Large intestine (tissue), 3 donors: Measurements from ENCODE around the gene ARL3. TPM values are rescaled to one million over a fixed set of nuclear protein-coding genes. Genes with fewer than 3 reads are reported as not detected.

Experiments
- DNase-seq, 2 donors: peaks; one replicate each; pipeline versions ENCODE4 v3.0.0 to v3.0.0-alpha.2; 2013
- H3K27ac ChIP-seq: one replicate; pipeline ENCODE4 v1.5.1; 2013; ENCODE audit warnings: low read length
- H3K27me3 ChIP-seq: 2 replicates; pipeline ENCODE4 v1.6.1; 2013; ENCODE audit warnings: low read length; ENCODE audit not compliant: control insufficient read depth, insufficient read depth
- H3K36me3 ChIP-seq: 2 replicates; pipeline ENCODE4 v1.6.1; 2013; ENCODE audit warnings: low read length; ENCODE audit not compliant: control insufficient read depth, insufficient read depth
- H3K4me1 ChIP-seq: one replicate; pipeline ENCODE4 v1.6.1; 2013; ENCODE audit warnings: low read length; ENCODE audit not compliant: control insufficient read depth, insufficient read depth
- H3K4me3 ChIP-seq: one replicate; pipeline ENCODE4 v1.5.1; 2013; ENCODE audit warnings: low read length
- H3K9me3 ChIP-seq: one replicate; pipeline ENCODE4 v1.6.1; 2013; ENCODE audit warnings: mild to moderate bottlenecking, low read depth, low read length, moderate library complexity; ENCODE audit not compliant: control insufficient read depth
- WGBS: methylation state at CpG from one replicate; pipeline ENCODE4 v1.1.5; 2013; ENCODE audit warnings: low lambda C conversion rate; ENCODE audit not compliant: insufficient coverage; 5-methylcytosine and 5-hydroxymethylcytosine counted together
- polyA plus RNA-seq: library from polyadenylated mRNA; unstranded; fragments of 120-200 nt; gene quantifications from one replicate; pipeline ENCODE4 v1.2.1, GENCODE V29; 2013

Gene ARL3
- polyA plus RNA-seq, 1 donor, result 9.0 TPM

DNA sequence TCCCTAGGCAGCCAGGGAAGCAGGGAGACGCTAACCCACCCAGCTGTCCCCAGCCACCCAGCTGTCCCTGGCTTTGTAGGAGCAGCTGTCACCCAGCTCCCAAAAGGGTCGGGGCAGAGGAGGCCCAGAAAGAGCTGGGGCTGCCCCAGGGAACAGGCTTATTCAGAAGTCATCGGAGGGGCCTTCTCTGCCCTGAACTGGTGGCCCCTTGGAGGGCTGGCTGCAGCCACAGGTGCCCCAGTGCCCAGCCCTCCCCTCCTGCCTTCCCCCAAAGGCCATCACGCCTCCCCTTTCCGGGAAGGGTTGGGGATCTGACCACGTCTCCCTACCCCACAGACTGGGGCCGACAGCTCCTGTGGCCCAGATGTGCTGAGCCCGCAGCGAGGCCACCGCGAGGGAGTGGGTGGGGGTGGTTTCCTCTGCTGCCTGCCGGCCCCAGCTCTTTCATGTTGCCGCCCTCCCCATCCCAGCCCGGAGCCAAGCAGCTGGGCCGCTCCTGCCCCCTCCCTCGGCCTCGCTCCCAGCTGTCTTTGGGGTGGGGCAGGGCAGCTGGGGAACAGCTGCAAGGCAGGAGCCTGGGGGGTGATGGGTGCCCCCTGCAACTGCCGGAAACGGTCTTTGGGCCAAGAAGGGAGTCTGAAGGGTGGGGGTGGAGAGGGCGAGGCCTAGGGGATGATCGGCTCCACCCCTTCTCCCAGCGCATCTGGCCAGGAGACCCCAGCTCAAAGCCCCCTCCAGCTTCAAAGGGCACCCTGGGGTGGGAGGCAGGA lies 53.1 kb downstream of the ARL3 start:
- Histone ChIP-seq H3K27me3 (no peaks in the 10 kb centered on the region), H3K27ac (no peak overlapping the region), H3K9me3 (no peaks in the 10 kb centered on the region), H3K4me3 (no peak overlapping the region), H3K36me3 (peaks cover 24% of the 10 kb centered on the region), H3K4me1 (peaks cover 31% of the 10 kb centered on the region)
- no CpG with 5 or more reads among the region's 22 CpGs for WGBS
- peak; percentile 48 to 77 for DNase-seq

DNA sequence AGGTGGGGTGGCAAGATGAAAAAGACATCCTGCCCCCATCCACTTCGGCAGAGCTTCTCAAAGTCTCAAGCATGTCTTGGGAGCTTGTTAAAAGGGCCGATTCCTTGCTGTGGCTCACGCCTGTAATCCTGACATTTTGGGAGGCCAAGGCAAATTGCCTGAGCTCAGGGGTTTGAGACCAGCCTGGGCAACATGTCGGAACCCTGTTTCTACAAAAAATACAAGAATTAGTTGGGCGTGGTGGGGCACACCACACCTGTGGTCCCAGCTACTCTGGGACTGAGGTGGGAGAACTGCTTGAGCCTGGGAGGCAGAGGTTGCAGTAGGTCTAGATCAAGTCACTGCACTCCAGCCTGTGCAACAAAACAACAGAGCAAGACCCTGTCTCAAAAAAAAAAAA lies 55.4 kb downstream of the ARL3 start:
- H3K4me3 ChIP-seq, result no peak overlapping the region
- no peaks in the 10 kb centered on the region for H3K27me3 ChIP-seq
- no peak overlapping the region for H3K27ac ChIP-seq
- peaks cover 28% of the 10 kb centered on the region for H3K4me1 ChIP-seq
- no peaks in the 10 kb centered on the region for H3K9me3 ChIP-seq
- H3K36me3 ChIP-seq, result peaks cover 47% of the 10 kb centered on the region
- no peak for DNase-seq
- WGBS, result no CpG with 5 or more reads among the region's 5 CpGs

DNA sequence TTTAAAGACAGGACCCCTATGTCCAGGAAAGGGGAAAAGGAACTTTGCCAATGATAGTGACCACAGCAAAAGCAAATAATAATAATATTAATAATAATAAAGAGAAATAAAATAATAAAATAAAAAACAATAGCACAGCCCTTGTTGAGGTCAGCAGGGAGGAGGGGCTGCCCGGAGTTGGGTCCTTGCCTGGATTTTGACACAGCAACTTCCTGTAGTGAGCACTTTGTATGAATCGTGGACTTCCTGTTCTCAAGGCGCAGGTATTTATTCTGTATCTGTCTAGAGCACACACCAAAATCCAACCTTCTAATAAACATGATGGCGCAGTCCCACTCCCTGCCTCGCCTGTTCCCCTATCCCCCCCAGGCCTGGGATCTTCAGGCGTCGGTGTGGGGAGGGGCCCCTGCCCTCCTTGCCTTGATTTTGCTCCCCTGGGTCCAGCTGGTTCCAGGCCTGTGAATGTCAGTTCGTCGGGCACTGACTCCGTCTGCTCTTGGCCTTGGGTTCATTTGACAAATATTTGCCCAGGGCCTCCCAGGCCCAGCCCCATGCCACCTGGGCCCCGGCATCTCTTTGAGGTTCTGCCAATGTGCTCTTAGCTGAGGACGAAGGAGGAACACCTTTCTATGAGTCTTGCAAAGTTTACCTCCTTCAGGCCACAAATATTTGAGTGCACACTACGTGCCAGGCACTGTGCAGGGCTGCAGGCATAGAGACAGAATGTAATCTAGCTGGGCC lies 56.0 kb downstream of the ARL3 start:
- peaks cover 28% of the 10 kb centered on the region for H3K4me1 ChIP-seq
- no peaks in the 10 kb centered on the region for H3K27me3 ChIP-seq
- DNase-seq, result no peak
- H3K9me3 ChIP-seq, result no peaks in the 10 kb centered on the region
- peak overlapping the region; percentile 7 for H3K27ac ChIP-seq
- peaks cover 53% of the 10 kb centered on the region for H3K36me3 ChIP-seq
- no peak overlapping the region for H3K4me3 ChIP-seq
- 67% methylated on average over 1 of the region's 13 CpGs for WGBS

DNA sequence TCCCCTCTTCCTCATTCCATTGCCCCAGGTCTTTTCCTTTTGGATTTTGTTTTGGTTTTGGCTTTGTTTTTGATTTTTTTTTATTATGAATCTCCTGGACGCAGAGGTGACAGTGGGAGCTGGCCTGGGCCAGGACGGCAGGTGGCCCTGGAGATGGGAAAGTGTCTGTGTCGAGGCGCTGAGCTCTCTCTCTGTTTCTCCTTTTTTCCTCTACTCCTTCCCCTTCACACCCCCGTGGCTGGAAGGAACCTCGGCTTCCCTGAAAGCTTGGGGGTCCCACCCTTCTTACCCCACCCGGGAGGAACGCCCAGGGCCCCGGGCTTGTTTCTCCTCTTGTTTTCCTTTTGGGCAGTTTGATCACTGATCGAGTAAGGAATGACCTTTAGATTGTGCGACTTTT lies 56.7 kb downstream of the ARL3 start:
- Histone ChIP-seq H3K9me3 (no peaks in the 10 kb centered on the region), H3K27me3 (no peaks in the 10 kb centered on the region), H3K36me3 (peaks cover 57% of the 10 kb centered on the region), H3K4me3 (no peak overlapping the region), H3K4me1 (peaks cover 28% of the 10 kb centered on the region), H3K27ac (no peak overlapping the region)
- WGBS, result 88% methylated on average over 5 of the region's 11 CpGs
- DNase-seq, result no peak

- peaks cover 28% of the 10 kb centered on the region for H3K4me1 ChIP-seq
- H3K36me3 ChIP-seq, result peaks cover 59% of the 10 kb centered on the region
These were observed 57.3 kb downstream of the ARL3 start for GRCh38 chr10:102656791-102657371.

DNA sequence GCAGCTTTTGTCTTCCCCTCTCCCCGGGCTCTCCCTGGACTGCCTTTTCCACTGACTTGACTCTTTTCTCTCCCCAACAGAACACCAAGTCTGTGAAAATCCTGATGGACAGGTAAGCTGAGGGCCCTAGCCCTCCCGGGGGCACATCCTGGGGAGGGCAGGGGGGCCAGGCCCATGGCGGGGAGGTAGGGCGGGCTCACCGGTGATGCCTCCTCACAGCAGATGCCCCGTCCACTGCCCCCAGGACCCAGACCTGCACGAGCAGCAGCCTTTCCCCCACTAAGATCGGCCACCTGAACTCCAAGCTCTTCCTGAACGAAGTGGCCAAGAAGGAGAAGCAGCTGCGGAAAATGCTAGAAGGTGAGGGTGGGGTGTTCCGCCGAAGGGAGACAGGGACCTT lies 58.2 kb downstream of the ARL3 start:
- no CpG with 5 or more reads among the region's 12 CpGs for WGBS
- Histone ChIP-seq H3K4me1 (peaks cover 22% of the 10 kb centered on the region), H3K36me3 (peaks cover 66% of the 10 kb centered on the region), H3K4me3 (no peak overlapping the region), H3K27me3 (no peaks in the 10 kb centered on the region), H3K27ac (no peak overlapping the region), H3K9me3 (no peaks in the 10 kb centered on the region)
- DNase-seq, result no peak

More at GRCh38 chr10:102656791-102657371, 57.3 kb downstream of the ARL3 start:
- no peak for DNase-seq
- Histone ChIP-seq H3K9me3 (no peaks in the 10 kb centered on the region), H3K27ac (no peak overlapping the region), H3K4me3 (no peak overlapping the region), H3K27me3 (no peaks in the 10 kb centered on the region)
- no CpG with 5 or more reads among the region's 42 CpGs for WGBS

GRCh38 chr10:102654969-102655368 lies 59.2 kb downstream of the ARL3 start:
- no peak for DNase-seq
- no peaks in the 10 kb centered on the region for H3K9me3 ChIP-seq
- WGBS, result no CpG with 5 or more reads among the region's 12 CpGs
- H3K4me1 ChIP-seq, result peaks cover 22% of the 10 kb centered on the region
- no peak overlapping the region for H3K27ac ChIP-seq
- H3K27me3 ChIP-seq, result no peaks in the 10 kb centered on the region
- H3K36me3 ChIP-seq, result peaks cover 77% of the 10 kb centered on the region
- H3K4me3 ChIP-seq, result no peak overlapping the region

GRCh38 chr10:102654566-102654965 lies 59.6 kb downstream of the ARL3 start:
- H3K9me3 ChIP-seq, result no peaks in the 10 kb centered on the region
- H3K4me3 ChIP-seq, result no peak overlapping the region
- peaks cover 77% of the 10 kb centered on the region for H3K36me3 ChIP-seq
- no peak overlapping the region for H3K27ac ChIP-seq
- H3K27me3 ChIP-seq, result no peaks in the 10 kb centered on the region
- H3K4me1 ChIP-seq, result peaks cover 26% of the 10 kb centered on the region
- WGBS, result no CpG with 5 or more reads among the region's 7 CpGs
- DNase-seq, result no peak

GRCh38 chr10:102653060-102653459 lies 61.1 kb downstream of the ARL3 start:
- Histone ChIP-seq H3K4me3 (no peak overlapping the region), H3K4me1 (peaks cover 31% of the 10 kb centered on the region), H3K27me3 (no peaks in the 10 kb centered on the region), H3K9me3 (no peaks in the 10 kb centered on the region), H3K27ac (no peak overlapping the region), H3K36me3 (peaks cover 78% of the 10 kb centered on the region)
- DNase-seq, result no peak
- no CpG with 5 or more reads among the region's 1 CpG for WGBS

DNA sequence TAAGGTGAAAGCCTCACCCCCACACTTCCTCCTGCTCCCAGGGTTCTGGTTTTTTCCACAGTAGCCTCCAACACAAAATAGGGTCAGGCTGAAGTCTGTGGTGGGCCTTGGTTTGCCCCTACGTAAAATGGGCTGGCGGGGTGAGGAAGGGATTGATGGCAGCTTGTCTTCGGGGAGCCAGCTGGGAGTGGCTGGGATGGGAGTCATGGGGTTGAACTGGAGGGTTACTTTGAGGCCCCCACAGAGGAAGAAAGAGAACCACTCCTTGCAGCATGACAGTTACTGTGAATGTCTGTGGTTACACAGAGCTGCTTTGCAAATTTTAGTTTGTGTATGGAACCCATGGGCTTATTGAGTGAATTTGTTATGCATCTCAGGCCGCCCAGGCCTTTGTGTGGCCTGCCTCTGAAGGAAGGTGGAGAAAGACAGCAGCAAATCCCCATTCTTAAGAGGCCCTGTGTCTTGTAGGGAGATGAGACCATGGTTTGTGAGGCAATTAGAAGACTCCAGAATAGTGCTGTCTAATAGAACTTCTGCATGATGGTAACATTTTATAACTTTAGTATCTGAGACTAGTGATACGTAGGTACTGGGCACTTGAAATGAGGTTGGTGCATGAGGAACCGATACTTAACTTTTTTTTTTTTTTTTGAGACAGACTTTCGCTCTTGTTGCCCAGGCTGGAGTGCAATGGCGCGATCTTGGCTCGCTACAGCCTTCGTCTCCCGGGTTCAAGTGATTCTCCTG lies 61.9 kb downstream of the ARL3 start:
- H3K27me3 ChIP-seq, result no peaks in the 10 kb centered on the region
- DNase-seq, result no peak
- H3K27ac ChIP-seq, result no peak overlapping the region
- peaks cover 37% of the 10 kb centered on the region for H3K4me1 ChIP-seq
- 100% methylated on average over 2 of the region's 12 CpGs for WGBS
- H3K4me3 ChIP-seq, result no peak overlapping the region
- peaks cover 80% of the 10 kb centered on the region for H3K36me3 ChIP-seq
- H3K9me3 ChIP-seq, result no peaks in the 10 kb centered on the region
